Activated T-cell treated with anti-CD3 and anti-CD28 coated beads, Interleukin-2, amount 50 U/mL, for 24 hours (primary cell): ENCODE measurements around the gene ADCY10.

Source experiments
- DNase-seq: peaks from one replicate; pipeline ENCODE4 v3.0.0-alpha.2; 2020
- H3K27ac Mint-ChIP-seq: 2 replicates; pipeline ENCODE4 v1.8.0; 2020; ENCODE audit warnings: mild to moderate bottlenecking, mixed read lengths
- H3K27me3 Mint-ChIP-seq: 2 replicates; pipeline ENCODE4 v1.8.0; 2020; ENCODE audit warnings: mixed read lengths
- H3K36me3 Mint-ChIP-seq: 2 replicates; pipeline ENCODE4 v1.8.0; 2020; ENCODE audit warnings: low read depth, mixed read lengths
- H3K4me1 Mint-ChIP-seq: 2 replicates; pipeline ENCODE4 v1.8.0; 2020; ENCODE audit warnings: low read depth, mixed read lengths
- H3K4me3 Mint-ChIP-seq: 2 replicates; pipeline ENCODE4 v1.8.0; 2020; ENCODE audit warnings: mild to moderate bottlenecking, moderate library complexity, mixed read lengths
- H3K9me3 Mint-ChIP-seq: 2 replicates; pipeline ENCODE4 v1.8.0; 2020; ENCODE audit warnings: mixed read lengths

ADCY10 gene

DNA sequence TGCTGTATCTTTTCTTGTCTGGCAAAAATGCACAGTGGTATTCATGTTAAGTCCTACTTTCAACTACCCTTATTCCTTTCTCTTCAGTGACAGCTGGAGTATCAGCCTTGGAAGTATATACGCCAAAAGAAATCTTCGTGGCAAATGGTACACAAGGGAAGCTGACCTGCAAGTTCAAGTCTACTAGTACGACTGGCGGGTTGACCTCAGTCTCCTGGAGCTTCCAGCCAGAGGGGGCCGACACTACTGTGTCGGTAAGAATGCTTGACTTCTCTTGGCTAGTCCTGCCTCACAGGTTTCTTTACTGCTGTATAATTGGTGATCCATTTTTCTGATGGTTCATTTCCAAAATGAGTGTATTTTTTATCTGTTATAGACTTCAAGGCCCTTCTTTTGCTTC is 148.4 kb downstream of the ADCY10 start:
- Mint-ChIP-seq H3K4me1 (peaks cover 19% of the 10 kb centered on the region), H3K4me3 (no peak overlapping the region), H3K27ac (no peak overlapping the region), H3K27me3 (no peaks in the 10 kb centered on the region), H3K36me3 (peaks cover 36% of the 10 kb centered on the region), H3K9me3 (no peaks in the 10 kb centered on the region)
- no peak for DNase-seq

DNA sequence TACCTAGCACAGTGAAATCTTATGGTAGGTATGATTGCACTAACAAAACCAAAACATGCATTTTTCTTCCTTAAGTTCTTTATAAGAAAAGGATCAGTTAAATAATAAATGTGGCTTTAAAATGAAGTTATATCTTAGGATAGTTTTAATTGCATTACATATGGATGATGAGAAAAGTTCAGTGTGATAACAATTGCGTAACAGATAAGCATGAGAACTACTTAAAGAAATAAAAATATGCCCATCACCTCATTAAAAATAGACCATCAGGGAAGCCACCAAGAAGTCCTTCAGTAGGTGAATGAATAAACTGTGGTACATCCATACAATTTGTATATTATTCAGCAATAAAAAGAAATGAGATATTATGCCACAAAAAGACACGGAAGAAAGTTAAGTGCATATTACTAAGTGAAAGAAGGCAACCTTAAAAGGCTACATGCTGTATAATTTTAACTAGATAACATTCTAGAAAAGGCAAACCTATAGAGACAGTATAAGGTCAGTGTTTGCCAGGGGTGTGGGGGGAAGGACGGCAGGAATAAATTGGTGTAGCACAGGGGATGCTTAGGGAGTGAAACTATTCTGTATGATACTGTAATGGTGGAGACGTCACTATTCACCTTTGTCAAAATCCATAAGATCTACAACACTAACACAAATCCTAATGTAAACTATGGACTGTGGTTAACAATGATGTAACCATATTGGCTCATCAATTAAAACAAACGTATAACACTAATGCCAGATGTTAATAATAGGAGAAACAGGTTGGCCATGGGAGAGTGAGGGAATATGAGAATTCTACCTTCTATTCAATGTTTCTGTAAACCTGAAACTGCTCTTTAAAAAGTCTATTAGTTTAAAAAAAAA is 149.2 kb downstream of the ADCY10 start:
- DNase-seq, result no peak
- no peaks in the 10 kb centered on the region for H3K9me3 Mint-ChIP-seq
- no peak overlapping the region for H3K27ac Mint-ChIP-seq
- H3K4me1 Mint-ChIP-seq, result peaks cover 19% of the 10 kb centered on the region
- no peaks in the 10 kb centered on the region for H3K27me3 Mint-ChIP-seq
- peaks cover 30% of the 10 kb centered on the region for H3K36me3 Mint-ChIP-seq
- H3K4me3 Mint-ChIP-seq, result no peak overlapping the region

DNA sequence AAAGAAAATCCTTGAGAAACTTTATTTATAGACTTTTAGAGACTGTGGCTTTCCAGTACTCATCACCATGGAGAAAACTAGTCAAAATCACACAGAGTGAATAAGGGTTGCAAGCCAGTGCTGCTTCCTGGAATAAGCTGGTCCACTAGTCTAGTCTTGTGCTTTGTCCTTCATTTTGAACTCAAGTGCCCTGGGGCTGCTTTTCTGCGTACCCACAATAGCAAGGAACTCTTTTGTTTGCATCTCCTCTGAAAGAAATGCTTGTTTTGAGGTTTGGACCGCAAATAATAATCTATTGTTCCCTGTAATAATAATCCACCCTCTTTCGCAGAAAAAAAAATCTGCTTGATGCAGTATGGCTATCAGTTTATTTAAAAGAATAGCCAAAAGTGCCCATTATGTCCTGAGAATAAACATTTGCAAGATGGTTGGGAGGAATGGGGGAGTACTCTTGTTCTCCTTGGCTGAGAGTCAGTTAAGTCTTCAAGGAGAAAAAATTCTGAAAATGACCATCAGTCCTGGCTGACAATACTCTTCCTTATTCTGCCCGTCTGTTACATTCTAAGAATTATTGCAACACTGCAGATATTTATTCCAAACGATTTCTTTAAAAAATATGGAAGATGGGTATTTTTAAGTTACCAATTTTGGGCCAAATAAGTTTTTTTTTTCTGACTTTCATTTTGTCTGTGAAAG is 150.3 kb downstream of the ADCY10 start:
- H3K27ac Mint-ChIP-seq, result no peak overlapping the region
- H3K27me3 Mint-ChIP-seq, result no peaks in the 10 kb centered on the region
- peaks cover 19% of the 10 kb centered on the region for H3K4me1 Mint-ChIP-seq
- DNase-seq, result no peak
- H3K36me3 Mint-ChIP-seq, result peaks cover 22% of the 10 kb centered on the region
- no peak overlapping the region for H3K4me3 Mint-ChIP-seq
- H3K9me3 Mint-ChIP-seq, result no peaks in the 10 kb centered on the region

DNA sequence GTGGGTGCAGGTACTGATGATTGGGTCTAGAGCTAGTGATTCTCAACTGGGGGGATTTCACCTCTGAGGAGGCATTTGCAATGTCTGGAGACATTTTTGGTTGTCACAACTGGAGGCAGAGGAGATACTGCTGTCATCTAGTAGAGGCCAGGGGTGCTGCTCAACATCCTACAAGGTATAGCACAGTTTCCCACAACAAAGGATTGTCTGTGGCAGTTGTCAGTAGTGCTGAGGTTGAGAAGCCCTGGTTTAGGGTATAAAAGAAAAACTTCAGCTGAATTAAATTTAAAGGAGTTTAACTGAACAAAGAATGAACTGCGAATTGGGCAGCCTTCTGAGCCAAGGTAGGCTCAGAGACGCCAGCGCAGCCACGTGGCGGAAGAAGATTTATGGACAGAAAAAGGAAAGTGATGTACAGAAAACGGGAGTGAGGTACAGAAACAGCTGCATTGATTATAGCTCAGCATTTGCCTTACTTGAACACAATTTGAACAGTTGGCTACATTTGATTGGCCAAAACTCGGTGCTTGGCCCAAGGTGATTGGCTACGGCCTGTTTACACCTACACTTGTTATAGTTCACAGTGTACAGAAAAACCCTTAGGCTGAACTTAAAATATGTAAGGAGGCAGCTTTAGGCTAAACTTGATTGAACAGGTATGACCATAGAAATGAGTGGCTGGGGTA is 151.7 kb downstream of the ADCY10 start:
- Mint-ChIP-seq H3K9me3 (no peaks in the 10 kb centered on the region), H3K4me3 (no peak overlapping the region), H3K27ac (no peak overlapping the region), H3K4me1 (peaks cover 22% of the 10 kb centered on the region), H3K36me3 (peaks cover 10% of the 10 kb centered on the region), H3K27me3 (no peaks in the 10 kb centered on the region)
- DNase-seq, result no peak

DNA sequence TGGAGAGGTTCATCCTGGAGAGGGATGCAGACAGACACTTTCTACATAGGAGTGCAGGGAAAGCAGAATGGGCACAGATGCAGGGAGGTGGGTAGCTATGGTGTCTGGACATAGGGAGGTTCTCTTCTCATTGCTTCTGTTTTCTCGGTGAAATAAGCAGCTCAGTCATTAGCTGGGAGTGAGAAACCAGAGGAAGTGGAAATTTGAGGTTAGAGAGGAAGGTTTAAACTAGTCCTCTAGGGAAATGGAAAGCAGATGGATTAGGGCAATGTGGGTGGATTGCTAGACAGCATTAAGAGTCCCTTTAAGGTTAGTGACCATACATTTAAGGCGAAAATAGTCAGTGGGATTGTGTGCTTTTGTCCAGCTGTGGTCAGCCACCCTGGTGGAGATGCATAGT is 152.5 kb downstream of the ADCY10 start:
- no peaks in the 10 kb centered on the region for H3K27me3 Mint-ChIP-seq
- H3K36me3 Mint-ChIP-seq, result peaks cover 5% of the 10 kb centered on the region
- DNase-seq, result no peak
- H3K4me3 Mint-ChIP-seq, result no peak overlapping the region
- H3K4me1 Mint-ChIP-seq, result peaks cover 22% of the 10 kb centered on the region
- H3K27ac Mint-ChIP-seq, result no peak overlapping the region
- H3K9me3 Mint-ChIP-seq, result no peaks in the 10 kb centered on the region
